Small intestine (tissue), 7 donors: ENCODE results near the gene CADPS2. TPM values are rescaled to one million over a fixed set of nuclear protein-coding genes. Genes with fewer than 3 reads are reported as not detected.

Source experiments
- DNase-seq, 2 donors: peaks; one replicate each; pipeline versions ENCODE4 v3.0.0 to v3.0.0-alpha.2; 2013
- FAIRE-seq: peaks from 2 replicates; lab custom pipeline; 2012; peaks lifted over from hg19 to GRCh38; lab: Jason Lieb, UNC
- H3K27ac ChIP-seq, 3 donors: one replicate each; pipeline ENCODE4 v1.5.1; 2013; ENCODE audit warnings: low read length in 2 of 3, mild to moderate bottlenecking in 2 of 3, control low read depth in 1 of 3, inconsistent platforms in 1 of 3, low read depth in 1 of 3, moderate library complexity in 1 of 3
- H3K27me3 ChIP-seq, 3 donors: one replicate each; pipeline ENCODE4 v1.6.1; 2013; ENCODE audit warnings: low read length in 3 of 3, inconsistent platforms in 1 of 3; ENCODE audit not compliant: control insufficient read depth in 3 of 3, insufficient read depth in 3 of 3
- H3K36me3 ChIP-seq, 3 donors: one replicate each; pipeline ENCODE4 v1.6.1; 2013; ENCODE audit warnings: low read length in 3 of 3, inconsistent platforms in 1 of 3, low read depth in 1 of 3, mild to moderate bottlenecking in 1 of 3, moderate library complexity in 1 of 3; ENCODE audit not compliant: control insufficient read depth in 3 of 3, insufficient read depth in 2 of 3
- H3K4me1 ChIP-seq, 3 donors: one replicate each; pipeline ENCODE4 v1.6.1; 2013; ENCODE audit warnings: low read length in 2 of 3, inconsistent platforms in 1 of 3, low read depth in 1 of 3, mild to moderate bottlenecking in 1 of 3, moderate library complexity in 1 of 3; ENCODE audit not compliant: control insufficient read depth in 3 of 3, insufficient read depth in 2 of 3
- H3K4me3 ChIP-seq, 3 donors: one replicate each; pipeline ENCODE4 v1.5.1; 2013; ENCODE audit warnings: low read length in 3 of 3, control low read depth in 1 of 3, inconsistent platforms in 1 of 3, low read depth in 1 of 3, mild to moderate bottlenecking in 1 of 3, moderate library complexity in 1 of 3
- H3K9me3 ChIP-seq, 2 donors: one replicate each; pipeline ENCODE4 v1.6.1; 2013; ENCODE audit warnings: low read depth in 1 of 2, low read length in 1 of 2; ENCODE audit not compliant: control insufficient read depth in 2 of 2, insufficient read depth in 1 of 2
- WGBS, 3 donors: extraction: QIAGEN DNeasy Blood & Tissue Kit; methylation state at CpG; one replicate each; pipeline ENCODE4 v1.1.7; 2013; 5-methylcytosine and 5-hydroxymethylcytosine counted together
- polyA plus RNA-seq, 4 donors: library from polyadenylated mRNA; stranded (reverse) in 3 of 4; unstranded in 1 of 4; fragments of 200-250 nt in 3 of 4; fragments of 120-200 nt in 1 of 4; gene quantifications; one replicate each; pipeline versions ENCODE4 v1.2.1 to v1.2.3, GENCODE V29; 2013
- donor health status: healthy with polysubstance abuse.
- donor health status: control.
- donor health status: control.
- donor health status: Bipolar disorder and iron deficiency.
- donor health status: healthy.

Gene CADPS2
- polyA plus RNA-seq, 4 donors: 11.3 to 26.6 (median 14.8) TPM

DNA sequence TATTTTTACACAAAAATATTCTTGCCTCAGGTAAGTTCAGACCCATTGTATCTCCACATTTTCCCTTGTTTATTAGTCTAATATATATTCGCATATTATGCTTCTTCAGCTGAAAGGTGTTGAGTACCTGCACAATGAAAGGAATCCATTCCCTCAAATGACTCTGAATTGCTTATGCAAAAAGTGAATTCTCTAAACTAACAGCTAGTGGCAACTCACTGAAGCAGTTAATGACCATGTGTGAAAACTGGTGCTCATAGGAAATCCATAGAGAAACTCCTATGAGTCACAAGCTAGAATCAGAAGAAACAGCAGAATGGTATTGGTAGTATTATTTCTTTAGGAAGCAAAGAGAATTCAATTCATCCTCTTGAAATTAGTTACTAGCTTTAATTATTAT is 150.1 kb downstream of the CADPS2 start:
- Histone ChIP-seq H3K27ac (no peak overlapping the region), H3K36me3 (no peaks in the 10 kb centered on the region), H3K27me3 (no peaks in the 10 kb centered on the region), H3K9me3 (peaks cover 0 to 2% of the 10 kb centered on the region in 2 donors), H3K4me3 (no peak overlapping the region), H3K4me1 (no peaks in the 10 kb centered on the region)
- WGBS, 3 donors: 85 to 96% (median 92%) methylated on average over 1 of the region's 1 CpG
- FAIRE-seq (no peak), DNase-seq (no peak)

DNA sequence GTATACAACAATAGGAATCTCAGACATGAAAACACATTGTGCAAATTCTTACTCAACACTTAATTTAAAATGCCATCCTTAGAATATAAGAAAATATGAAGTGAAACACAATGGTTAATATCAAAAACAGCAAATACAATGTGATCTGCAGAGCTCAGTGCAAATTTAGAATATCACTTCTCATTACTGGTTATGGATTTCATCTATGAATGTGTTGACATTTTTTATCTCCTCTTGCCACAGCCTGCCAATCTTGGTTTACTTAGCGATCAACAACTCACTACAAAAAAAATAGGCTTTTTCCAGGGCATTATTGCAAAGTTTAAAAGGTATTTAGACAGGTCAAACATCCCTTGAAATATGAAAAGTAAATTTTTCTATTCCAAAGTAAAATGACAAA is 158.5 kb downstream of the CADPS2 start:
- no peak for DNase-seq
- FAIRE-seq: no peak
- no peaks in the 10 kb centered on the region for H3K4me1 ChIP-seq

DNA sequence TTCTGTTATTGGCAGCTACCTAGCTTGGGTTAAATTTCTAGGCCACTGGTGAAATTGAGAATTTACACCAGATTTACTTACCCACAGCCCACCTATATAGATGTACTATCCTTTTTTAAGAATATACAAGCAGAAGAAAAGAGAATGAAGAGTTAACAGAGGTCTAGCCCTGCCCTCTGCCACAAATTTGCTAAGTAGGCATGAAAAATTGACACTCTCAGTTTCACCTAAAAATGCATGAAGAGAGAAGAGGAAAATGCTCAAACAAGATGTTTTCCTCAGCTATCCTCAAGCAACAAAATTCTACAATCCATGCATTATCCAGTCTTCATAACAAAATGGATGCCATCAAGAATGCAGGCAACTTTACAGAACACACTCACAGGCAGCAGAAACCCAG is 158.9 kb downstream of the CADPS2 start:
- FAIRE-seq (no peak), DNase-seq (no peak)
- no peaks in the 10 kb centered on the region for H3K9me3 ChIP-seq
- H3K4me1 ChIP-seq: no peaks in the 10 kb centered on the region
- no peak overlapping the region for H3K27ac ChIP-seq
- no peak overlapping the region for H3K4me3 ChIP-seq
- no peaks in the 10 kb centered on the region for H3K27me3 ChIP-seq
- no peaks in the 10 kb centered on the region for H3K36me3 ChIP-seq

More for the DNA sequence above, 158.5 kb downstream of the CADPS2 start:
- no peaks in the 10 kb centered on the region for H3K9me3 ChIP-seq
- no peaks in the 10 kb centered on the region for H3K36me3 ChIP-seq
- H3K4me3 ChIP-seq: no peak overlapping the region
- no peaks in the 10 kb centered on the region for H3K27me3 ChIP-seq
- no peak overlapping the region for H3K27ac ChIP-seq
- 80 to 88% (median 88%) methylated on average over 1 of the region's 1 CpG for WGBS, 3 donors

DNA sequence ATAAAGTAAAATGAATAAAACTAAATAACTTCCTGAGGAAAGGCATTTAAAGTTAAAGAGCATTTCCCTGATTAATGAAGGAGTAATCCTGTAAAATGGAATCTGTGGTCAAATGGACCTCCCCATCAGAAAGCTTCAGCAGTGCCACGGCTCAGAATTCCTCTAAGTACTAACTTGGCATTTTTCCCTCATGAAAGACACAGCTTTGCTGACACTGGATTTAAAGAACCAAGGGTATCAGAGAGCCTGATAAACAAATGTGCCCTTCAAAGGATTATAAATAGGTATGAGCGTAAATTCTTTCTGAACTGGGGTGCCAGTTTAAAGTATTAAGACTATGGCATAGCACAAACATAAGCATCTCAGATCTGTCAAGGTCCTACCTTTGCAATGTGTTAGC is 159.4 kb downstream of the CADPS2 start:
- H3K9me3 ChIP-seq: no peaks in the 10 kb centered on the region
- DNase-seq (no peak), FAIRE-seq (no peak)
- WGBS, 3 donors: 75 to 87% (median 81%) methylated on average over 2 of the region's 2 CpGs
- no peak overlapping the region for H3K27ac ChIP-seq
- no peak overlapping the region for H3K4me3 ChIP-seq
- no peaks in the 10 kb centered on the region for H3K36me3 ChIP-seq
- no peaks in the 10 kb centered on the region for H3K4me1 ChIP-seq
- no peaks in the 10 kb centered on the region for H3K27me3 ChIP-seq

DNA sequence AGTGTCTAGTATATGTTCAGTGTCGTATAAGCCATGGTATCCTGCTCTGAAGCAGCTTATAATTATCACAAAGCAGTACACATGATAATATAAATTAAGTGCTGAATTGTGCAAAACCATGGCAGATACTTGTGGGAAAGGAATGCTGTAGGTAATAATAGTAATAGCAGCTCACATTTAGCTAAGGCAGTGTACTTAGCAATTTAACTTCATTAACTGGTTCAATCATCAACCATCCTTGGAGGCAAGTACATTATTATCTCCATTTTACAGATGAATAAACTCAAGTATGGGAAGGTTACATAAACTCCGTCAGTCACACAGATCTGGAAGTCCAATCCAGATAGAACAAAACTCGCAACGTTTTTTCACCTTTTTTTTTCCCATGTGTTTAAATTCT is 161.9 kb downstream of the CADPS2 start:
- H3K4me1 ChIP-seq: no peaks in the 10 kb centered on the region
- no peaks in the 10 kb centered on the region for H3K27me3 ChIP-seq
- DNase-seq: peak in 1 of 2 donors; percentile 51
- FAIRE-seq: no peak
- no peak overlapping the region for H3K27ac ChIP-seq
- H3K4me3 ChIP-seq: no peak overlapping the region
- H3K36me3 ChIP-seq: no peaks in the 10 kb centered on the region
- 66 to 78% (median 73%) methylated on average over 4 of the region's 4 CpGs for WGBS, 3 donors
- no peaks in the 10 kb centered on the region for H3K9me3 ChIP-seq

DNA sequence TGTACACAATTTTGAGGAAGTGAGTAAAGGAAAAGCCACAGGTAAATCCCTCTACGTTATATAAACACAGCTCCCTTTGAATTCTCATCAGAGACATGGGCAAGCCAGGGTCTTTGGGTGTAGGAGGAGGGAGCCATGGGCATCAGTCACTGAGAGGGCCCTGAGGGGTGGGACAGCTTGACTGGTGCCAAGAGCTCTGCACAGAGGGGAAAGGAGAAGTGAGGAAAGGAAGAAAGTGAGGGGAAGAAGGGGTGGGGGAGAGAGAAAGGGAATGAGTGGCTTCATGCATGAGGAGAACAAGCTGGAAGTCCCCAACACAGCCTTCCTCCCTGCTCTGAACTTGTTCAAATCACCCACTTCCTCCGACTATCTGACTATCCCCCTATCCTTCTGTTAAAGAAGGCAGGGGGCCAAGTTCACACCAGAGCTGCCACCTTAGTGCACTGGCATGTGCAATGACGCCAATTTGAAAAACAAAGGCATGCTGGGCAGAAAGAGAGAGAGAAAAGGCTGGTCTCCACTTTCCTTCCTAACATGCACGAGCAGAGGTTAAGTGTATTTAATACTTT is 167.2 kb downstream of the CADPS2 start:
- Histone ChIP-seq H3K4me3 (no peak overlapping the region), H3K27me3 (no peaks in the 10 kb centered on the region), H3K9me3 (no peaks in the 10 kb centered on the region), H3K27ac (no peak overlapping the region), H3K36me3 (no peaks in the 10 kb centered on the region), H3K4me1 (no peaks in the 10 kb centered on the region)
- no peak for DNase-seq
- no peak for FAIRE-seq
- WGBS, 3 donors: 79 to 90% (median 80%) methylated on average over 4 of the region's 4 CpGs

DNA sequence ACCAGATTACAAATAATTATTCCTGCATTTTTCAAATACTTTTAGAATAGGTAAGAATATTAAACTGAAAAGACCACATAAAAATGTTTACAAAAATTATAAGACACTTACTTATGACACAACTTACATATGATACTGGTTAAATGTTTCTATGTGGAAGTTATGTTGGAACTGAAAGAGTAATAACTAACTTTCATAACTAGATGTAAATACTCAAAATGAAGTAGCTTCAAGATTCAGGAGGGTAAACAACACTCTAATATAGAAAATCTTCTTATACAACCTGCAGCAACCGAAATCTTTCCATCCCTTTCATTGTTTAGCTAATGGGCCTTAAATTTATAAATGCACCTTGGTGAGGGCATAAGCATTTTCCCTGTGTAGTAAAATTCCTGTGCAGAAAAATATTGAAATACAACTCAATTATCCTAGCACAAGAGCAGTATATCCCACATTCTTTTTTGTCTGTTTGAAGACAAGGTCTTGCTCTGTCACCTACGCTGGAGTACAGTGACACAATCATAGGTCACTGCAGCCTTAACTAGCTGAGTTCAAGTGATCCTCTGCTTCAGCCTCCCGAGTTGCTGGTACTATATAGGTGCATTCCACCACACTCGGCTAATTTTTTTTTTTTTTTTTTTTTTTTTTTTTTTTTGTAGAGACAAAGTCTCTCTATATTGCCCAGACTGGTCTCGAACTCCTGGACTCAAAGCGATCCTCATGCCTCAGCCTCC is 168.7 kb downstream of the CADPS2 start:
- 86 to 90% (median 89%) methylated on average over 6 of the region's 6 CpGs for WGBS, 3 donors
- DNase-seq (no peak), FAIRE-seq (peak; percentile 49)
- H3K9me3 ChIP-seq: no peaks in the 10 kb centered on the region
- H3K36me3 ChIP-seq: no peaks in the 10 kb centered on the region
- no peak overlapping the region for H3K27ac ChIP-seq
- H3K4me1 ChIP-seq: no peaks in the 10 kb centered on the region
- H3K27me3 ChIP-seq: no peaks in the 10 kb centered on the region
- H3K4me3 ChIP-seq: no peak overlapping the region

DNA sequence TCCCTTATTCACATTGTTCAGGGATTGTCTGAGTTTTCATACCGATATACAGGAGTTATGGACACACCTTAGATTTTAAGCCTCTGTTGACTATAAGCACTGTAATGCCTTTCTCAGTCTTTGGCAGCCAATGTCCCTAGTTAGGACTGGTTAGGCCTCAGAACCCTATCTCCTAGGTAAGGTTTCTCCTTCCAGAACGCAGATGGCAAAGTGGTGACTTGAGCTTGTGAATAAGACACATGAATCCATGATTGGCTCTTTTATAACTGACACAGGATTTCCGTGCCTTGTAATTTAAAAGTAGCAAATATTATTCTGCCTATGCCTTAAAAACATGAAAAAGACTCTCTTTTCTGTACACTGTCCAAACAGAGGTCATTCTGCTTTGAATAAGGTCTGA is 171.1 kb downstream of the CADPS2 start:
- WGBS, 3 donors: 83 to 90% (median 90%) methylated on average over 3 of the region's 3 CpGs
- Histone ChIP-seq H3K27me3 (no peaks in the 10 kb centered on the region), H3K36me3 (no peaks in the 10 kb centered on the region), H3K27ac (no peak overlapping the region), H3K9me3 (no peaks in the 10 kb centered on the region), H3K4me3 (no peak overlapping the region), H3K4me1 (no peaks in the 10 kb centered on the region)
- no peak for FAIRE-seq
- DNase-seq: no peak
